Measurements from ENCODE around the gene ALG13.
"Not testable (repeated sequence)": the region's sequence is repeated elsewhere in the genome, so short reads cannot be mapped to it uniquely, and the experiment has no call there.

Gene ALG13

DNA sequence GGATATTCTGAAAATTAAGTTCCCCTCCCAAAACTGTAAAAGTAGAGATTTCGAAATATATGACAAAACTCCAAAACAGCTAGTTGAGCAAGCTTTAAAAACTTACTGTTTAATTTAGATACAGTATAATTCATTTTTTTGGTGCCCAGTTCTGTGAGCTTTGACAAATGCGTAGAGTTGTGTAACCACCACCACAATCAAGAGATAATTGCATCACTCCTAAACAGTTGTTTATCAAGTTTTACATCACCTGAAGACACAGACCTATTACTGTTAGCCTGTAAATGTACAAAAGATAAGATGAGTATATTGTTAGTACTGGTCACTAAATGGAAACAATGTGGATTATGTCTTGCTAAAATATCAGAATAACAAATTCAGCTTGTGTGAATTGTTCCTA is 62.3 kb downstream of the ALG13 start:
- DNase-seq (ENCODE audit: low read depth), result peak; percentile 7
- TF ChIP-seq, protein P1, sequence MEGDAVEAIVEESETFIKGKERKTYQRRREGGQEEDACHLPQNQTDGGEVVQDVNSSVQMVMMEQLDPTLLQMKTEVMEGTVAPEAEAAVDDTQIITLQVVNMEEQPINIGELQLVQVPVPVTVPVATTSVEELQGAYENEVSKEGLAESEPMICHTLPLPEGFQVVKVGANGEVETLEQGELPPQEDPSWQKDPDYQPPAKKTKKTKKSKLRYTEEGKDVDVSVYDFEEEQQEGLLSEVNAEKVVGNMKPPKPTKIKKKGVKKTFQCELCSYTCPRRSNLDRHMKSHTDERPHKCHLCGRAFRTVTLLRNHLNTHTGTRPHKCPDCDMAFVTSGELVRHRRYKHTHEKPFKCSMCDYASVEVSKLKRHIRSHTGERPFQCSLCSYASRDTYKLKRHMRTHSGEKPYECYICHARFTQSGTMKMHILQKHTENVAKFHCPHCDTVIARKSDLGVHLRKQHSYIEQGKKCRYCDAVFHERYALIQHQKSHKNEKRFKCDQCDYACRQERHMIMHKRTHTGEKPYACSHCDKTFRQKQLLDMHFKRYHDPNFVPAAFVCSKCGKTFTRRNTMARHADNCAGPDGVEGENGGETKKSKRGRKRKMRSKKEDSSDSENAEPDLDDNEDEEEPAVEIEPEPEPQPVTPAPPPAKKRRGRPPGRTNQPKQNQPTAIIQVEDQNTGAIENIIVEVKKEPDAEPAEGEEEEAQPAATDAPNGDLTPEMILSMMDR (IDR thresholded peaks at IDR 0.05; ENCODE audit: control insufficient read depth, insufficient read depth, low read depth, low read length, missing control alignments), result no peak
- H3K4me3 ChIP-seq (ENCODE audit: control insufficient read depth, low read depth, low read length), result no peak overlapping the region

DNA sequence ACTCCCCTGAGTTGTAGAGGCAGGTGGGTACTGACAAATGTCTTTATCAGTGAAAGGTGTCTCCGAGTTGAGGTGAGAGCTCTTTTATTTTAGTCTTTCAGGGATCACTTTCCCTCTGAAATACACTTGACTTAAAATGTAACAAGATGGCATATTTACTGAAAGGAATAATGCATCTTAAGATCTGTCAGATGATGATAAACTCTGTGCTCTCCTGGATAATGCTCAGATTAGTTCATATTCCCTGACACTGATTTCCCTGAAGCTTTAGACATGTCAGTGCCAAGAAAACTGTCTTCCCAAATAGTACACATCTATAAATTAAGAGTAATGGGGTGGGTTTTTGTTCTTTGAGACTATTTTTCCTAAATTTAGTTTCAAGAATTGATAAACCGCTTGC is 75.5 kb downstream of the ALG13 start:
- TF ChIP-seq, protein P1 (IDR thresholded peaks at IDR 0.05; ENCODE audit: control insufficient read depth, insufficient read depth, low read depth, low read length, missing control alignments), result no peak
- no peak overlapping the region for H3K4me3 ChIP-seq (ENCODE audit: control insufficient read depth, low read depth, low read length)
- no peak for DNase-seq (ENCODE audit: low read depth)

DNA sequence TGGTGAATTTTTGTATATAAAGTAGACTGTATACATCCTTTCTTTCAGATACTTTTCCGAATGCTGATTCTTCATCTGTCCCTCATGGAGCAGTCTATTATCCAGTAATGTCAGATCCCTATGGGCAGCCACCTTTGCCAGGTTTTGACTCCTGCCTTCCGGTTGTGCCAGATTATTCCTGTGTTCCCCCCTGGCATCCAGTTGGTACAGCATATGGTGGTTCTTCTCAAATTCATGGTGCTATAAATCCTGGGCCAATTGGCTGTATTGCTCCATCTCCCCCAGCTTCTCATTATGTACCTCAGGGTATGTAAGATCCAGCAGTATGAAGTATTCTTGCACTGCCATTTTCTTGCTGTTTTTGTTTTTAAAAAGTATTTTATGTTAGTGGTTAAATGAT is 78.7 kb downstream of the ALG13 start:
- H3K4me3 ChIP-seq (ENCODE audit: control insufficient read depth, low read depth, low read length), result no peak overlapping the region
- no peak for DNase-seq (ENCODE audit: low read depth)
- TF ChIP-seq, protein P1 (IDR thresholded peaks at IDR 0.05; ENCODE audit: control insufficient read depth, insufficient read depth, low read depth, low read length, missing control alignments), result no peak

DNA sequence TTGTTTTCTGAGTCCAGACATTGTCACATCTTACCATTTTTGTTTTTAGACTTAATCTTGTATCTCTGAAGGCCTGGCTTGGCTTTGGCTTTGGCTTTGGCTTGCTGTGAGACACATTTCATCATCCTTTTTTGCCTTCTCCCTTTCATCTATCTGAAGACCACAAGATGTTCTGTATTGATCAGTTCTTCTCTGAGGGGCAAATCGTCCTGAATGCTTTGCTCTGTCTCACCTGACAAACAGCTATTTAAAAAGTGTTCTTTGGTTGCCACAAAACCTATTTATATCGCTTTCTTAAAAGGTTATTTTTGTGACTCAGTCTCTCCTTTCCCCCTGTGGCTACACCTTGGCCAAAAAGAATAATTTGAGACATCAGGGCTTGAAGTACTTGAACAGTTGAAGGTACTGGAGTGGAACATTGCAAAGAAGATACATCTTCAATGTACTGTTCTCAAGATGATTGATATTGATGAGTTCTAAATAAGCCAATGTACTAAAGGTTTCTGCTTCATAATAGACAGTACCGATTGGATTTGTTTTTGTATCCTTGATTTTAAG is 80.7 kb downstream of the ALG13 start:
- DNase-seq (ENCODE audit: low read depth), result no peak
- TF ChIP-seq, protein P1 (IDR thresholded peaks at IDR 0.05; ENCODE audit: control insufficient read depth, insufficient read depth, low read depth, low read length, missing control alignments), result no peak
- H3K4me3 ChIP-seq (ENCODE audit: control insufficient read depth, low read depth, low read length), result no peak overlapping the region

DNA sequence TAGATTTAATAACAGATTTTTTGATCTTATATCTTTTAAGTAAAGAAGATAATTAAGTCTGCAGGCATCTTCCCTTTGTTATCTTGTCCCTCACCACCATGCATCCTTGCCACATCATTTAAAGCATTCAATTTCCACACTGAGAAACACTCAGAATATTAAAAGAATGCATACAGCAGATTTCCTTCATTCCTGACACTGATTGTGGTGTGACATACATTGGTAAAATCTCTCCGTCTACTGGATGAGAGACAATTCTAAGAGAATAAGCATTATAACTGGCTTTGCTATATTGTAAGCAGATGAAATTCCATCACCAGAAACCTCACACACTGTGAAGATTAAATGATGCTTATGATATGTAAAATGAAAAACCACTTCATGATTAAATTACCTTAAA is 97.6 kb downstream of the ALG13 start:
- H3K4me3 ChIP-seq (ENCODE audit: control insufficient read depth, low read depth, low read length), result no peak overlapping the region
- TF ChIP-seq, protein P1 (IDR thresholded peaks at IDR 0.05; ENCODE audit: control insufficient read depth, insufficient read depth, low read depth, low read length, missing control alignments), result no peak
- no peak for DNase-seq (ENCODE audit: low read depth)

DNA sequence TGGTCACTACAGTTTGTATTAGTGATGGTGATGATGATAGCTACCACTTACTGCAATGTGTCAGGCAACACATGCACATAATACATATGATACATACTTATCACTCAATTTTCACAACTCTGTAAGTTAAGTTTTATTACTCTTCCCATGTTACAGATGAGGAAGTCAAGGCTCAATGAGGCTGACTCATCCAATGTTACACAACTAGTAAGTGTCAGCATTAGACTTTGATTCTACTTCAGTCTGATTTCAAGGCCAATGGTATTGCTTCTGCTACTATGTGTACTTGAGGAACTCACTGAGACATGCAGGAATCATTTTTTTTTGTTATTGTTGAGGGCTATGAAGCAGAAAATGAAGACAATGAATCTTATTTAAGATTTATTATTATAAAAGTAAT is 98.6 kb downstream of the ALG13 start:
- no peak overlapping the region for H3K4me3 ChIP-seq (ENCODE audit: control insufficient read depth, low read depth, low read length)
- DNase-seq (ENCODE audit: low read depth), result no peak
- TF ChIP-seq, protein P1 (IDR thresholded peaks at IDR 0.05; ENCODE audit: control insufficient read depth, insufficient read depth, low read depth, low read length, missing control alignments), result no peak

DNA sequence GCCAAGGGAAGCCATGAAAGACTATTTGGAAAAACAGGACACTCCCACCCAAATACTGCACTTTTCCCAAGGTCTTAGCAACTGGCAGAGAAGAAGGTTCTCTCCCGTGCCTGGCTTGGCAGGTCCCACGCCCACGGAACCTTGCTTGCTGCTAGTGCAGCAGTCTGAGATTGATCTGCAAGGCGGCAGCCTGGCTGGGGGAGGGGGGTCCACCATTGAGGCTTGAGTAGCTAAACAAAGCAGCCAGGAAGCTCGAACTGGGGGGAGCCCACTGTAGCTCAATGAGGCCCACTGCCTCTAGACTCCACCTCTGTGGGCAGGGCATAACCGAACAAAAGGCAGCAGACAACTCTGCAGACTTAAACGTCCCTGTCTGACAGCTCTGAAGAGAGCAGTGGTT is 103.7 kb downstream of the ALG13 start:
- DNase-seq (ENCODE audit: low read depth), result no peak
- TF ChIP-seq, protein P1 (IDR thresholded peaks at IDR 0.05; ENCODE audit: control insufficient read depth, insufficient read depth, low read depth, low read length, missing control alignments), result no peak
- H3K4me3 ChIP-seq (ENCODE audit: control insufficient read depth, low read depth, low read length), result no peak overlapping the region

DNA sequence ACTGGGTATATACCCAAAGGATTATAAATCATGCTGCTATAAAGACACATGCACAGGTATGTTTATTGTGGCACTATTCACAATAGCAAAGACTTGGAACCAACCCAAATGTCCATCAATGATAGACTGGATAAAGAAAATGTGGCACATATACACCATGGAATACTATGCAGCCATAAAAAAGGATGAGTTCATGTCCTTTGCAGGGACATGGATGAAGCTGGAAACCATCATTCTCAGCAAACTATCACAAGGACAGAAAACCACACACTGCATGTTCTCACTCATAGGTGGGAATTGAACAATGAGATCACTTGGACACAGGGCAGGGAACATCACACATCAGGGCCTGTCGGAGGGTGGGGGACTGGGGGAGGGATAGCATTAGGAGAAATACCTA is 109.1 kb downstream of the ALG13 start:
- DNase-seq (ENCODE audit: low read depth); H3K4me3 ChIP-seq (ENCODE audit: control insufficient read depth, low read depth, low read length): not testable (repeated sequence)
